Activated T-cell treated with anti-CD3 and anti-CD28 coated beads, Interleukin-2, amount 50 U/mL, for 48 hours (primary cell): Measurements from ENCODE around the gene SPINK4.
A peak's percentile ranks its signal among the peaks of the same experiment; 100 is the strongest.

Experiments used
- DNase-seq, 2 experiments: peaks; one replicate each; pipeline ENCODE4 v3.0.0-alpha.2; 2020

Gene SPINK4

GRCh38 chr9:33263131-33264002, 23.4 kb downstream of the SPINK4 start:
- no peak for DNase-seq

- DNase-seq = peak; percentile 65 to 66
Measured at GRCh38 chr9:33264003-33264472, 24.1 kb downstream of the SPINK4 start.

- peak; percentile 100 for DNase-seq
Measured at GRCh38 chr9:33264473-33265177, 24.7 kb downstream of the SPINK4 start, which contains the start of the genes BAG1 and CHMP5. Gene BAG1 (minus strand): TSS chr9:33264708. Gene CHMP5 (plus strand): TSS chr9:33265049. CDS start chr9:33265079, 30 bp downstream.

GRCh38 chr9:33265211-33265865, 25.4 kb downstream of the SPINK4 start:
- DNase-seq = no peak

GRCh38 chr9:33267151-33267767, 27.3 kb downstream of the SPINK4 start:
- no peak for DNase-seq

GRCh38 chr9:33270146-33270545, 30.2 kb downstream of the SPINK4 start:
- DNase-seq = no peak

- no peak for DNase-seq
Measured at GRCh38 chr9:33272061-33272460, 32.1 kb downstream of the SPINK4 start.

GRCh38 chr9:33273266-33273971, 33.5 kb downstream of the SPINK4 start:
- DNase-seq = no peak

GRCh38 chr9:33273972-33274328, 34.0 kb downstream of the SPINK4 start:
- no peak for DNase-seq

GRCh38 chr9:33277484-33277883, 37.5 kb downstream of the SPINK4 start:
- no peak for DNase-seq

- no peak for DNase-seq
Measured at GRCh38 chr9:33285502-33285901, 45.5 kb downstream of the SPINK4 start.

- DNase-seq = peak in 1 of 2 experiments; percentile 54
Measured at GRCh38 chr9:33287087-33287490, 47.1 kb downstream of the SPINK4 start.

- no peak for DNase-seq
Measured at GRCh38 chr9:33288235-33288634, 48.3 kb downstream of the SPINK4 start.

- DNase-seq = peak in 1 of 2 experiments; percentile 38
Measured at GRCh38 chr9:33288828-33289483, 49.0 kb downstream of the SPINK4 start.

- peak; percentile 65 to 67 for DNase-seq
Measured at GRCh38 chr9:33289496-33289895, 49.5 kb downstream of the SPINK4 start.

GRCh38 chr9:33289936-33290246, 49.9 kb downstream of the SPINK4 start:
- no peak for DNase-seq

- peak; percentile 98 to 99 for DNase-seq
Measured at GRCh38 chr9:33290247-33291030, 50.5 kb downstream of the SPINK4 start, which contains the start of gene NFX1. Gene NFX1 (plus strand): TSS chr9:33290516. CDS start chr9:33290573, 57 bp downstream.

GRCh38 chr9:33291031-33291397, 51.0 kb downstream of the SPINK4 start:
- DNase-seq = no peak

- no peak for DNase-seq
Measured at GRCh38 chr9:33291901-33292300, 51.9 kb downstream of the SPINK4 start.

- DNase-seq = no peak
Measured at GRCh38 chr9:33293782-33294181, 53.8 kb downstream of the SPINK4 start.
